ENCODE data around the gene GPC4.
"Not testable (repeated sequence)": the region's sequence is repeated elsewhere in the genome, so short reads cannot be mapped to it uniquely, and the experiment has no call there.

Gene GPC4

GRCh38 chrX:133307637-133308498 is 107.4 kb downstream of the GPC4 start:
- no peak for DNase-seq (ENCODE audit: low read depth in 4 of 4, low spot score in 1 of 4)

GRCh38 chrX:133307094-133307493 is 108.2 kb downstream of the GPC4 start:
- no peak for DNase-seq (ENCODE audit: low read depth in 4 of 4, low spot score in 1 of 4)

- no peak for DNase-seq (ENCODE audit: low read depth in 4 of 4, low spot score in 1 of 4)
Measured at GRCh38 chrX:133306316-133306715, 109.0 kb downstream of the GPC4 start.

- DNase-seq (ENCODE audit: low read depth in 4 of 4, low spot score in 1 of 4) = no peak
Measured at GRCh38 chrX:133305348-133305747, 109.9 kb downstream of the GPC4 start.

- DNase-seq (ENCODE audit: low read depth in 4 of 4, low spot score in 1 of 4) = no peak
Measured at GRCh38 chrX:133302775-133303445, 112.4 kb downstream of the GPC4 start.

GRCh38 chrX:133300591-133300990 is 114.7 kb downstream of the GPC4 start:
- DNase-seq (ENCODE audit: low read depth in 4 of 4, low spot score in 1 of 4) = no peak

- no peak for DNase-seq (ENCODE audit: low read depth in 4 of 4, low spot score in 1 of 4)
Measured at GRCh38 chrX:133297284-133297683, 118.0 kb downstream of the GPC4 start.

GRCh38 chrX:133294126-133294525 is 121.2 kb downstream of the GPC4 start:
- DNase-seq (ENCODE audit: low read depth in 4 of 4, low spot score in 1 of 4) = no peak

GRCh38 chrX:133290076-133290475 is 125.2 kb downstream of the GPC4 start:
- no peak for DNase-seq (ENCODE audit: low read depth in 4 of 4, low spot score in 1 of 4)

- no peak for DNase-seq (ENCODE audit: low read depth in 4 of 4, low spot score in 1 of 4)
Measured at GRCh38 chrX:133287860-133288259, 127.4 kb downstream of the GPC4 start.

GRCh38 chrX:133285341-133285740 is 129.9 kb downstream of the GPC4 start:
- no peak for DNase-seq (ENCODE audit: low read depth in 4 of 4, low spot score in 1 of 4)

- not testable (repeated sequence) for DNase-seq (ENCODE audit: low read depth in 4 of 4, low spot score in 1 of 4)
Measured at GRCh38 chrX:133279112-133279730, 136.1 kb downstream of the GPC4 start.

GRCh38 chrX:133273180-133273579 is 142.1 kb downstream of the GPC4 start:
- DNase-seq (ENCODE audit: low read depth in 4 of 4, low spot score in 1 of 4) = no peak

GRCh38 chrX:133269168-133269567 is 146.1 kb downstream of the GPC4 start:
- DNase-seq (ENCODE audit: low read depth in 4 of 4, low spot score in 1 of 4) = no peak

- no peak for DNase-seq (ENCODE audit: low read depth in 4 of 4, low spot score in 1 of 4)
Measured at GRCh38 chrX:133267621-133268020, 147.7 kb downstream of the GPC4 start.

GRCh38 chrX:133265331-133265730 is 150.0 kb downstream of the GPC4 start:
- no peak for DNase-seq (ENCODE audit: low read depth in 4 of 4, low spot score in 1 of 4)

GRCh38 chrX:133258481-133258880 is 156.8 kb downstream of the GPC4 start:
- no peak for DNase-seq (ENCODE audit: low read depth in 4 of 4, low spot score in 1 of 4)

GRCh38 chrX:133254666-133255065 is 160.6 kb downstream of the GPC4 start:
- DNase-seq (ENCODE audit: low read depth in 4 of 4, low spot score in 1 of 4) = no peak

- no peak for DNase-seq (ENCODE audit: low read depth in 4 of 4, low spot score in 1 of 4)
Measured at GRCh38 chrX:133251204-133251603, 164.1 kb downstream of the GPC4 start.

GRCh38 chrX:133250184-133251100 is 164.8 kb downstream of the GPC4 start:
- DNase-seq (ENCODE audit: low read depth in 4 of 4, low spot score in 1 of 4) = no peak

All from stimulated activated CD4-positive, alpha-beta T cell treated with anti-CD3 and anti-CD28 coated beads, Interleukin-1b, Interleukin-23, amount 100 ng/mL, for 24 hours (primary cell).